K562 (cell line): Measurements from ENCODE around the gene DAB1.

Experiments used
- CBFA2T2 ChIP-seq: fragments of 450-650 bp; conservative IDR thresholded peaks from 2 replicates; pipeline ENCODE4 v1.6.1; 2017; ENCODE audit warnings: mild to moderate bottlenecking
- NBN ChIP-seq: fragments of 450-650 bp; IDR thresholded peaks from 2 replicates; pipeline ENCODE4 v1.6.1; 2016; ENCODE audit warnings: low read depth, mild to moderate bottlenecking
- ZFP36 ChIP-seq: fragments of 150-350 bp; IDR thresholded peaks from 2 replicates; pipeline ENCODE4 v1.6.1; 2018; ENCODE audit warnings: low read length, low read depth; ENCODE audit not compliant: partially characterized antibody
- ZNF274 ChIP-seq: IDR thresholded peaks from 2 replicates; pipeline ENCODE4 v1.6.1; 2011; ENCODE audit warnings: low read depth, mild to moderate bottlenecking, low read length, moderate library complexity, borderline replicate concordance
- TF ChIP-seq, protein P1 (sequence below), 2 experiments: fragments of 450-650 bp; formaldehyde crosslinking in 1 of 2; IDR thresholded peaks; 2 replicates each; pipeline versions ENCODE4 v1.4.0 to v1.6.1; 2014 to 2020; ENCODE audit warnings: mild to moderate bottlenecking in 2 of 2, borderline replicate concordance in 1 of 2, low read depth in 1 of 2
- TF ChIP-seq, protein P2 (sequence below), 3 experiments: IDR thresholded peaks in 2 of 3; conservative IDR thresholded peaks in 1 of 3; 2 replicates each; pipeline ENCODE4 v1.5.1; 2011 to 2012; ENCODE audit warnings: low read length in 3 of 3, mild to moderate bottlenecking in 3 of 3, control low read depth in 2 of 3, improper control_type of control experiment in 1 of 3, inconsistent platforms in 1 of 3, low read depth in 1 of 3, mixed read lengths in 1 of 3, moderate library complexity in 1 of 3; ENCODE audit not compliant: insufficient read depth in 2 of 3
- TF ChIP-seq, protein P3 (sequence below): fragments of 250-450 bp; sonication (Bioruptor Pico); IDR thresholded peaks from 2 replicates; pipeline ENCODE4 v1.5.1; 2021; ENCODE audit warnings: mild to moderate bottlenecking

DNA sequence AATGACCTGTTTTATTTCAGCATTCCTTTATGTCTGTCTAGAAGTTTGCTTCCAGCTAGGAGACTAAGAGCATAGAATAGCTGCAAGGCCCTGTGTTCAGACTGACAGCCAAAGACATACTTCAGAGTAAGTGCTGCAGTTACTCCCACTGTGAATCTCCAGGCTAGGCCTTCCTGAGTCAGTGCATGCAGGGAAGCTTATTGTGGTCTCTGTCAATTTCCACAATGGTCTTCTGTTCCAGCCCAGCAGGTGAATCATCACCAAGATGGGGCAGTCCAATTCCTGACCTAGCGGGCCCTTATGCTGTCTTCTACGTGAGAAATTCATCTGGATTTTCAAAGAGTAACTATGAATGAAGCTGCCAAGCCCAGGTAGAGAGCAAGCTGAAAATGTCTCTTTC is 311.7 kb downstream of the DAB1 start:
- TF ChIP-seq, protein P1, sequence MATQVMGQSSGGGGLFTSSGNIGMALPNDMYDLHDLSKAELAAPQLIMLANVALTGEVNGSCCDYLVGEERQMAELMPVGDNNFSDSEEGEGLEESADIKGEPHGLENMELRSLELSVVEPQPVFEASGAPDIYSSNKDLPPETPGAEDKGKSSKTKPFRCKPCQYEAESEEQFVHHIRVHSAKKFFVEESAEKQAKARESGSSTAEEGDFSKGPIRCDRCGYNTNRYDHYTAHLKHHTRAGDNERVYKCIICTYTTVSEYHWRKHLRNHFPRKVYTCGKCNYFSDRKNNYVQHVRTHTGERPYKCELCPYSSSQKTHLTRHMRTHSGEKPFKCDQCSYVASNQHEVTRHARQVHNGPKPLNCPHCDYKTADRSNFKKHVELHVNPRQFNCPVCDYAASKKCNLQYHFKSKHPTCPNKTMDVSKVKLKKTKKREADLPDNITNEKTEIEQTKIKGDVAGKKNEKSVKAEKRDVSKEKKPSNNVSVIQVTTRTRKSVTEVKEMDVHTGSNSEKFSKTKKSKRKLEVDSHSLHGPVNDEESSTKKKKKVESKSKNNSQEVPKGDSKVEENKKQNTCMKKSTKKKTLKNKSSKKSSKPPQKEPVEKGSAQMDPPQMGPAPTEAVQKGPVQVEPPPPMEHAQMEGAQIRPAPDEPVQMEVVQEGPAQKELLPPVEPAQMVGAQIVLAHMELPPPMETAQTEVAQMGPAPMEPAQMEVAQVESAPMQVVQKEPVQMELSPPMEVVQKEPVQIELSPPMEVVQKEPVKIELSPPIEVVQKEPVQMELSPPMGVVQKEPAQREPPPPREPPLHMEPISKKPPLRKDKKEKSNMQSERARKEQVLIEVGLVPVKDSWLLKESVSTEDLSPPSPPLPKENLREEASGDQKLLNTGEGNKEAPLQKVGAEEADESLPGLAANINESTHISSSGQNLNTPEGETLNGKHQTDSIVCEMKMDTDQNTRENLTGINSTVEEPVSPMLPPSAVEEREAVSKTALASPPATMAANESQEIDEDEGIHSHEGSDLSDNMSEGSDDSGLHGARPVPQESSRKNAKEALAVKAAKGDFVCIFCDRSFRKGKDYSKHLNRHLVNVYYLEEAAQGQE (IDR thresholded peaks at IDR 0.05; ENCODE audit: borderline replicate concordance) = no peak
- TF ChIP-seq, protein P1 (CRISPR knock-in tag; IDR thresholded peaks at IDR 0.05; ENCODE audit: low read depth) = no peak
- TF ChIP-seq ZFP36 (no peak), ZNF274 (no peak), CBFA2T2 (no peak), NBN (no peak)
- TF ChIP-seq, protein P2, sequence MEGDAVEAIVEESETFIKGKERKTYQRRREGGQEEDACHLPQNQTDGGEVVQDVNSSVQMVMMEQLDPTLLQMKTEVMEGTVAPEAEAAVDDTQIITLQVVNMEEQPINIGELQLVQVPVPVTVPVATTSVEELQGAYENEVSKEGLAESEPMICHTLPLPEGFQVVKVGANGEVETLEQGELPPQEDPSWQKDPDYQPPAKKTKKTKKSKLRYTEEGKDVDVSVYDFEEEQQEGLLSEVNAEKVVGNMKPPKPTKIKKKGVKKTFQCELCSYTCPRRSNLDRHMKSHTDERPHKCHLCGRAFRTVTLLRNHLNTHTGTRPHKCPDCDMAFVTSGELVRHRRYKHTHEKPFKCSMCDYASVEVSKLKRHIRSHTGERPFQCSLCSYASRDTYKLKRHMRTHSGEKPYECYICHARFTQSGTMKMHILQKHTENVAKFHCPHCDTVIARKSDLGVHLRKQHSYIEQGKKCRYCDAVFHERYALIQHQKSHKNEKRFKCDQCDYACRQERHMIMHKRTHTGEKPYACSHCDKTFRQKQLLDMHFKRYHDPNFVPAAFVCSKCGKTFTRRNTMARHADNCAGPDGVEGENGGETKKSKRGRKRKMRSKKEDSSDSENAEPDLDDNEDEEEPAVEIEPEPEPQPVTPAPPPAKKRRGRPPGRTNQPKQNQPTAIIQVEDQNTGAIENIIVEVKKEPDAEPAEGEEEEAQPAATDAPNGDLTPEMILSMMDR (IDR thresholded peaks at IDR 0.05 in 2 of 3, conservative IDR thresholded peaks at IDR 0.05 in 1 of 3; ENCODE audit: insufficient read depth in 2 of 3, low read depth in 1 of 3, low read length in 3 of 3) = no peak
- TF ChIP-seq, protein P3, sequence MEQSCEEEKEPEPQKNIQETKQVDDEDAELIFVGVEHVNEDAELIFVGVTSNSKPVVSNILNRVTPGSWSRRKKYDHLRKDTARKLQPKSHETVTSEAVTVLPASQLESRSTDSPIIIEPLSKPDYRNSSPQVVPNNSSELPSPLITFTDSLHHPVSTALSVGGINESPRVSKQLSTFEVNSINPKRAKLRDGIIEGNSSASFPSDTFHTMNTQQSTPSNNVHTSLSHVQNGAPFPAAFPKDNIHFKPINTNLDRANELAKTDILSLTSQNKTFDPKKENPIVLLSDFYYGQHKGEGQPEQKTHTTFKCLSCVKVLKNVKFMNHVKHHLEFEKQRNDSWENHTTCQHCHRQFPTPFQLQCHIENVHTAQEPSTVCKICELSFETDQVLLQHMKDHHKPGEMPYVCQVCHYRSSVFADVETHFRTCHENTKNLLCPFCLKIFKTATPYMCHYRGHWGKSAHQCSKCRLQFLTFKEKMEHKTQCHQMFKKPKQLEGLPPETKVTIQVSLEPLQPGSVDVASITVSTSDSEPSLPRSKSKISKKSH (CRISPR knock-in tag) = no peak
